Right lobe of liver (tissue), 6 donors: ENCODE results near the gene BTBD17. TPM values are rescaled to one million over a fixed set of nuclear protein-coding genes. Genes with fewer than 3 reads are reported as not detected.
"Not testable (repeated sequence)": the region's sequence is repeated elsewhere in the genome, so short reads cannot be mapped to it uniquely, and the experiment has no call there.

ENCODE experiments used
- ATAC-seq, 4 donors: fragments of 200-7000 bp; cut with Tn5 transposase; one replicate each; pipeline ENCODE4 v1.9.1; 2020; ENCODE audit warnings: mild to moderate bottlenecking in 4 of 4, moderate library complexity in 4 of 4
- DNase-seq, 3 donors: peaks; one replicate each; pipeline ENCODE4 v3.0.0-alpha.2; 2020
- H3K27ac ChIP-seq, 3 donors: fragments of 200-600 bp; one replicate each; pipeline ENCODE4 v1.8.0; 2022
- H3K27me3 ChIP-seq, 2 donors: fragments of 200-600 bp; one replicate each; pipeline ENCODE4 v1.8.0; 2022
- H3K36me3 ChIP-seq, 4 donors: fragments of 200-600 bp; sonication (generic) in 1 of 4; one replicate each; pipeline versions ENCODE4 v1.5.1 to v1.8.0; 2017 to 2022; ENCODE audit warnings: control low read depth in 1 of 4
- H3K4me1 ChIP-seq, 4 donors: fragments of 200-600 bp; sonication (generic) in 1 of 4; one replicate each; pipeline versions ENCODE4 v1.5.1 to v1.8.0; 2017 to 2022; ENCODE audit warnings: control low read depth in 1 of 4
- H3K4me3 ChIP-seq, 3 donors: fragments of 200-600 bp; one replicate each; pipeline ENCODE4 v1.8.0; 2022
- H3K9me3 ChIP-seq, 4 donors: fragments of 200-600 bp; sonication (generic) in 1 of 4; one replicate each; pipeline versions ENCODE4 v1.5.1 to v1.8.0; 2017 to 2022; ENCODE audit warnings: control low read depth in 1 of 4
- CTCF ChIP-seq, 4 donors: fragments of 200-600 bp in 3 of 4; fragments of 450-650 bp in 1 of 4; IDR thresholded peaks; one replicate each; pipeline versions ENCODE4 v1.5.1 to v1.8.0; 2016 to 2022; ENCODE audit warnings: antibody characterized with exemption in 4 of 4, mild to moderate bottlenecking in 2 of 4
- POLR2A ChIP-seq: fragments of 450-650 bp; IDR thresholded peaks from one replicate; pipeline ENCODE4 v1.6.1; 2017; ENCODE audit warnings: antibody characterized with exemption, mild to moderate bottlenecking
- WGBS: methylation state at CpG from one replicate; pipeline ENCODE4 v1.1.6; 2018; ENCODE audit warnings: low coverage, low lambda C conversion rate; ENCODE audit not compliant: insufficient coverage; ENCODE audit errors: missing lambda C conversion rate; 5-methylcytosine and 5-hydroxymethylcytosine counted together
- intact Hi-C, 2 donors: fragments of 100-400 bp; cut with DNase I; formaldehyde crosslinking; loops; one replicate each; pipeline versions ENCODE4 v1.11.2 to v1.14.1; 2022
- total RNA-seq, 6 experiments: library from RNA; depleted of rRNA in 2 of 6; stranded (reverse); fragments of >200 nt in 2 of 6; fragmentation: NEBNext Ultra II Directional in 3 of 6; extraction: Animal tissue kit (Norgen Biotek cat#: 25700) in 3 of 6; gene quantifications; one replicate each; pipeline versions ENCODE4 v1.1.0 to v1.2.4, GENCODE V29; 2016 to 2023
- donor health status: DM: no; HTN: yes; CAD: no.
- donor health status: DM: no; HTN: no; CAD: no.
- donor health status: DM: no; HTN: no; CAD: no.
- donor health status: DM: no; HTN: yes; CAD: no.
- donor health status: DM: no; HTN: yes; CAD: no.

BTBD17 gene
- total RNA-seq, 6 experiments from 2014 or later: not detected

- intact Hi-C loops: no loop called here
- no peak overlapping the region for H3K4me3 ChIP-seq
- no peak for TF ChIP-seq POLR2A
- no peak for TF ChIP-seq CTCF (IDR thresholded peaks at IDR 0.05)
- H3K9me3 ChIP-seq: no peaks in the 10 kb centered on the region
- H3K27me3 ChIP-seq: no peaks in the 10 kb centered on the region
- no peaks in the 10 kb centered on the region for H3K36me3 ChIP-seq
- H3K4me1 ChIP-seq: peaks cover 0 to 9% (median 0%) of the 10 kb centered on the region in 4 donors
- DNase-seq (peak in 2 of 3 donors; percentile 70 to 74), ATAC-seq (peak; percentile 44 to 86 (median 56))
- WGBS: 60% methylated on average over 1 of the region's 5 CpGs
- H3K27ac ChIP-seq: no peak overlapping the region
Observed at GRCh38 chr17:74407384-74407783, 45.7 kb upstream of the BTBD17 start.

- H3K27ac ChIP-seq, DNase-seq, H3K36me3 ChIP-seq, intact Hi-C loops, H3K9me3 ChIP-seq, H3K4me1 ChIP-seq, ATAC-seq, H3K27me3 ChIP-seq, H3K4me3 ChIP-seq: not testable (repeated sequence)
- WGBS: 94% methylated on average over 5 of the region's 5 CpGs
Observed at GRCh38 chr17:74405311-74405710, 43.6 kb upstream of the BTBD17 start.

- no peaks in the 10 kb centered on the region for H3K36me3 ChIP-seq
- H3K27me3 ChIP-seq: no peaks in the 10 kb centered on the region
- intact Hi-C loops: no loop called here
- H3K27ac ChIP-seq: no peak overlapping the region
- TF ChIP-seq CTCF (IDR thresholded peaks at IDR 0.05) (no peak), POLR2A (no peak)
- peaks cover 0 to 9% (median 0%) of the 10 kb centered on the region in 4 donors for H3K4me1 ChIP-seq
- H3K4me3 ChIP-seq: no peak overlapping the region
- H3K9me3 ChIP-seq: no peaks in the 10 kb centered on the region
- DNase-seq (no peak), ATAC-seq (no peak)
- WGBS: 77% methylated on average over 6 of the region's 6 CpGs
Observed at GRCh38 chr17:74404789-74405188, 43.1 kb upstream of the BTBD17 start.

DNA sequence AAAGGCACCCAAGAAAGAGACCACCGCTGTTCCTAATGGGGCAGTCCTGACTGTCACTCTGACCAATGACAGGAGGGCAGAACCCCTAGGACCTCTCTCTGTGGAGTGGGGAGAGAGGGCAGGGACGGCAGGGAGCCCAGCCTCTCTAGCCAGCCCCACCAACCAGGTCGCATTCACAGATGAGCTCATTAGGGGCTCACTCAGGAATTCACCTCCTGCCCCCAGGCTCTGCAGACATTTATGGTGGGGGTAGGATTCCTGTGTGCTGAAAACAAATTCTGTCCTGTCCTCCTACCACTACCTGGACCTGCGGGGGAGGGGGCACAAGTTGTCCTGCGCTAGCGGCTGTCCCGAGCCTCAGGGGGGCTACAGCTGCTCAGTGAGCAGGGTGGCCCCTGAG lies 42.5 kb upstream of the BTBD17 start:
- H3K27ac ChIP-seq: no peak overlapping the region
- ATAC-seq (no peak), DNase-seq (no peak)
- intact Hi-C loops: no loop called here
- H3K27me3 ChIP-seq: no peaks in the 10 kb centered on the region
- TF ChIP-seq POLR2A: no peak
- no peak for TF ChIP-seq CTCF (IDR thresholded peaks at IDR 0.05)
- peaks cover 0 to 9% (median 0%) of the 10 kb centered on the region in 4 donors for H3K4me1 ChIP-seq
- WGBS: no CpG with 5 or more reads among the region's 7 CpGs
- H3K36me3 ChIP-seq: no peaks in the 10 kb centered on the region
- H3K9me3 ChIP-seq: no peaks in the 10 kb centered on the region
- H3K4me3 ChIP-seq: no peak overlapping the region

DNA sequence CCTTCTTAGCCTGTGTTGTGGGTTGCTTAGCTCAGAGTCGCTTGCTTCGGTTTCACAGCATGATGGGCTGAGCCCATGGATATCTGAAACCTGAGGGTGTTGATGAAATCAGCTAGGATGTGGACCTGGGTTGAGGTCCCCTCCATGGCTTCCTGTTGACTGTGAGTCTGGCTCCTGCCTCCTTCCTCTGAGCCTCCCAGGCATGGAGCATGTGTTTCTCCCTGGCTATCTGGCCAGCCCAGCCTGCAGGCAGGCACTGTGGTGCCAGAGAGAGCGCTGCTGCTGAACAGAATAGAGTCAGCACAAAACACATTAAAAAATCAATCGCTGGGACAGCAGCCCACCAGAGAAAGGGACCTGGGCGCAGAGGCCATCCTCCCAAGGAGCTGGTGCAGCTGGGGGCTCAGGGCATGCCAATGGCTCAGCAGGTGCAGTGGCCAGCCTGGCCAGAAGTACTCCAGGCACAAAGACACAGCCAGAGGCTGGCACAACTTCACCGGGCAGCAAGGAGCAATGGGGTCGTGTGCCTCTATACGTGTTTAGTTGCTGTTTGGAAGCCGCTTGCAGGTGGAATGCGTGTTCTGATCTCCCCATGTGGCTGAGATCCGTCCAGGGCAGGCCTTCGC lies 42.0 kb upstream of the BTBD17 start:
- no CpG with 5 or more reads among the region's 12 CpGs for WGBS
- peak in 1 of 4 donors; percentile 55 for ATAC-seq
- TF ChIP-seq CTCF (IDR thresholded peaks at IDR 0.05) (no peak), POLR2A (no peak)
- no peak for DNase-seq
- Histone ChIP-seq H3K4me3 (no peak overlapping the region), H3K9me3 (no peaks in the 10 kb centered on the region), H3K27ac (no peak overlapping the region), H3K4me1 (peaks cover 0 to 9% (median 0%) of the 10 kb centered on the region in 4 donors), H3K27me3 (no peaks in the 10 kb centered on the region), H3K36me3 (no peaks in the 10 kb centered on the region)
- intact Hi-C loops: no loop called here
